NCI-H2227 (cell line): ENCODE results near the gene TMEM53.
A peak's percentile ranks its signal among the peaks of the same experiment; 100 is the strongest.

Source experiments
- DNase-seq: peaks from one replicate; lab custom pipeline; 2025; ENCODE audit not compliant: unreplicated experiment; lab: John Stamatoyannopoulos, UW

TMEM53 gene

GRCh38 chr1:44606701-44607281, 67.5 kb downstream of the TMEM53 start:
- DNase-seq, result no peak

- no peak for DNase-seq
Observed at GRCh38 chr1:44605914-44606615, 68.2 kb downstream of the TMEM53 start.

- peak; percentile 43 for DNase-seq
Observed at GRCh38 chr1:44604157-44604955, 69.9 kb downstream of the TMEM53 start.

- peak; percentile 74 for DNase-seq
Observed at GRCh38 chr1:44603718-44604117, 70.6 kb downstream of the TMEM53 start.
